ENCODE results near the gene TMEM240. TPM values are rescaled to one million over a fixed set of nuclear protein-coding genes. Genes with fewer than 3 reads are reported as not detected.
A peak's percentile ranks its signal among the peaks of the same experiment; 100 is the strongest.
"Not testable (repeated sequence)": the region's sequence is repeated elsewhere in the genome, so short reads cannot be mapped to it uniquely, and the experiment has no call there.

The TMEM240 gene
- total RNA-seq, 1 donor from 2014 or later = 10.3 TPM

DNA sequence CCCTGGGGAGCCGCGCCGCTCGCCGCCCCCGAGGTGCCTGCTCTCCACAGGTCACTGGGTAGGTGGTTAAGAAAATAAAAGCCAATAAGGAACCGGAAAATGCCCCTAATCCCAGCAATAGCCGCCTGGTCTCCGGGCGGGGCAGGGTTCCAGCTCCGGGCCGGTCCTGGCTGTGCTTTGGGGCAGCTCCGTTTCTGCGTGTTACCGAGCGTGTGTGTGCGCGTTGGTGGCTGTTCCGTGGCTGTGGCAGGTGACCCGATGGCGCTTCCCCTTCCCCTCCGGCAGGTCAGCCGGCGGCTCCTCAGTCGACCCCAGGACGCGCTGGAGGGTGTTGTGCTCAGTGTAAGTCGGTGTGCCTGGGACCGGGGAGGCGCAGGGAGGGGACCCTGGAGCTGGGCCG lies 17.2 kb downstream of the TMEM240 start:
- H3K27me3 Mint-ChIP-seq = not testable (repeated sequence)

DNA sequence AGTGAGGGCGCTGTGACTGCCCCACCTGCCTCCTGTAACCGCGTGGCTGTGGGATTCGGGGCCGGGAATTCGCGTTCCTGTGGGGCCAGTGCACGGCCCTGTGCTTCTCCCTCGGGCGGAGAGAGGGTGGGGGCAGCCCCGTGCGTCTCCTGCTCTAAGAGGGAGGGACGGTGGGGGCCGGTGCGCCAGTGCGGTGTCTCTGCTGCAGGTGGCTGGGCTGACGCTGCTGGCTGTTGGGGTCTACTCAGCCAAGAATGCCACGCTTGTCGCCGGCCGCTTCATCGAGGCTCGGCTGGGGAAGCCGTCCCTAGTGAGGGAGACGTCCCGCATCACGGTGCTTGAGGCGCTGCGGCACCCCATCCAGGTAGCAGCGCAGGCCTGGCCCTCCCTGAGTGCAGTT lies 17.9 kb downstream of the TMEM240 start:
- not testable (repeated sequence) for DNase-seq (ENCODE audit: extremely low spot score, unreplicated experiment); H3K27me3 Mint-ChIP-seq; H3K27ac Mint-ChIP-seq; H3K4me3 Mint-ChIP-seq; H3K4me1 Mint-ChIP-seq (ENCODE audit: unreplicated experiment); H3K9me3 Mint-ChIP-seq; H3K36me3 Mint-ChIP-seq

More for the DNA sequence above, 17.2 kb downstream of the TMEM240 start:
- not testable (repeated sequence) for H3K4me1 Mint-ChIP-seq (ENCODE audit: unreplicated experiment); DNase-seq (ENCODE audit: extremely low spot score, unreplicated experiment); H3K4me3 Mint-ChIP-seq; H3K36me3 Mint-ChIP-seq; H3K27ac Mint-ChIP-seq; H3K9me3 Mint-ChIP-seq

DNA sequence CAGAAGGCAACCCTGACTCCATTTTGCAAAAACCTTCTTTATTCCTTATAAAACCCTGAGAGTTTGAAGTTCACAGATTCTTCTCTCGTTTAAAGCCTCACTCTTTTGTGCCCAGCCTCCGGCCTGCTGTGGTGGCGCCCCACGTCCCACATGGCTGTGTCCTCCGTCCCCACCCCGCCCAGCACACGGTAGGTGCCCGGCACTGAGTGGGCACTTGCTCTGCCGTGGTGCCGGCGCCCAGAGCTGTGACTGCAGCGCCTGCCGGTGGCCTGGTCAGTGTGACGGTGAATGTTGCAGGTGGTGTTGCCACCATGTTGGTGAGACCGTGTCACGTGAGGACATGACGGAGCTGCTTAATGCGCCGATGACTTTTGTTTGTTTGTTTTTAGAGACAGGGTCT lies 19.1 kb downstream of the TMEM240 start:
- H3K36me3 Mint-ChIP-seq = no peaks in the 10 kb centered on the region

DNA sequence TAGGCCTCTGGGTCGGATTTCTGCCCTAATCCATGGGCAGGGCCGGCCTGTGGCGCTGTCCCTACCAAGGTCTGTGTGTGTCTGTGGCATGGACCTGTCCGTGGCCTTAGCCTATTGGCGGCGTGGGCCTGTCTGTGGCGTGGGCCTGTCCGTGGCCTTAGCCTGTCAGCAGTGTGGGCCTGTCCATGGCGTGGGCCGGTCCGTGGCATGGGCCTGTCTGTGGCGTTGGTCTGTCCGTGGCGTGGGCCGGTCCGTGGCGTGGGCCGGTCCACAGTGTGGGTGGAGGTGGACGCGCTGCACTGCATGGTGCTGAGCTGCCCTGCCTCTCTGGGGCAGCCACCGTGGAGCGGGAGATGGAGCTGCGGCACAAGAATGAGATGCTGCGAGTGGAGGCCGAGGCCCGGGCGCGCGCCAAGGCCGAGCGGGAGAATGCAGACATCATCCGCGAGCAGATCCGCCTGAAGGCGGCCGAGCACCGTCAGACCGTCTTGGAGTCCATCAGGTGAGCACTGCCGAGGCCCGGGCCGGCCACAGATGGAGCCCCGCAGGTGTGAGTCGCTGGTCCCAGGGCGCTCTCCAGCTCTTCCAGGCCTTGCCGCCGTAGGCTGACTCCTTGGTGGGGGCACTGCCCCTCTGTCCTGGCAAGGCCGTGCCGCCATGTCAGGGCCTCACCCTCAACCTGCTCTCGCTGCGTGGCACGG lies 20.5 kb downstream of the TMEM240 start:
- not testable (repeated sequence) for H3K27ac Mint-ChIP-seq; H3K27me3 Mint-ChIP-seq; H3K36me3 Mint-ChIP-seq; H3K4me1 Mint-ChIP-seq (ENCODE audit: unreplicated experiment); H3K9me3 Mint-ChIP-seq; DNase-seq (ENCODE audit: extremely low spot score, unreplicated experiment); H3K4me3 Mint-ChIP-seq

More for the DNA sequence above, 19.1 kb downstream of the TMEM240 start:
- H3K27ac Mint-ChIP-seq = no peak overlapping the region
- H3K4me3 Mint-ChIP-seq = no peak overlapping the region
- no peaks in the 10 kb centered on the region for H3K9me3 Mint-ChIP-seq
- H3K27me3 Mint-ChIP-seq = no peaks in the 10 kb centered on the region
- DNase-seq (ENCODE audit: extremely low spot score, unreplicated experiment) = no peak
- no peaks in the 10 kb centered on the region for H3K4me1 Mint-ChIP-seq (ENCODE audit: unreplicated experiment)
- TF ChIP-seq, protein P1, sequence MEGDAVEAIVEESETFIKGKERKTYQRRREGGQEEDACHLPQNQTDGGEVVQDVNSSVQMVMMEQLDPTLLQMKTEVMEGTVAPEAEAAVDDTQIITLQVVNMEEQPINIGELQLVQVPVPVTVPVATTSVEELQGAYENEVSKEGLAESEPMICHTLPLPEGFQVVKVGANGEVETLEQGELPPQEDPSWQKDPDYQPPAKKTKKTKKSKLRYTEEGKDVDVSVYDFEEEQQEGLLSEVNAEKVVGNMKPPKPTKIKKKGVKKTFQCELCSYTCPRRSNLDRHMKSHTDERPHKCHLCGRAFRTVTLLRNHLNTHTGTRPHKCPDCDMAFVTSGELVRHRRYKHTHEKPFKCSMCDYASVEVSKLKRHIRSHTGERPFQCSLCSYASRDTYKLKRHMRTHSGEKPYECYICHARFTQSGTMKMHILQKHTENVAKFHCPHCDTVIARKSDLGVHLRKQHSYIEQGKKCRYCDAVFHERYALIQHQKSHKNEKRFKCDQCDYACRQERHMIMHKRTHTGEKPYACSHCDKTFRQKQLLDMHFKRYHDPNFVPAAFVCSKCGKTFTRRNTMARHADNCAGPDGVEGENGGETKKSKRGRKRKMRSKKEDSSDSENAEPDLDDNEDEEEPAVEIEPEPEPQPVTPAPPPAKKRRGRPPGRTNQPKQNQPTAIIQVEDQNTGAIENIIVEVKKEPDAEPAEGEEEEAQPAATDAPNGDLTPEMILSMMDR (conservative IDR thresholded peaks at IDR 0.05) = no peak

DNA sequence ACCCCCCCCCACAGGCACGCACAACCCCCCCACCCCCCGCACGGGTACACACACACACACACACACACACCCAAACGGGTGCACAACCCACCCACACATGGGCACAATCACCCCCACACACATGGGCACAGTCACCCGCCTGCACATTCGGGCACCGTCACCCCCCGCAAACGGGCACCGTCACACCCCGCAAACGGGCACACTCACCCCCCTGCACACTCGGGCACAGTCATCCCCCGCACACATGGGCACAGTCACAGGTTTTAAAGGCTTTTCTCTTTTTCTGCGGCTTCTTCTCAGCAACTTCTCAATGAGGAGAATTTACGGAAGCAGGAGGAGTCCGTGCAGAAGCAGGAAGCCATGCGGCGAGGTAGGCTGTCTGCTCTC lies 21.8 kb downstream of the TMEM240 start:
- H3K9me3 Mint-ChIP-seq; H3K36me3 Mint-ChIP-seq; H3K4me3 Mint-ChIP-seq; H3K4me1 Mint-ChIP-seq (ENCODE audit: unreplicated experiment); H3K27ac Mint-ChIP-seq; DNase-seq (ENCODE audit: extremely low spot score, unreplicated experiment); H3K27me3 Mint-ChIP-seq: not testable (repeated sequence)

DNA sequence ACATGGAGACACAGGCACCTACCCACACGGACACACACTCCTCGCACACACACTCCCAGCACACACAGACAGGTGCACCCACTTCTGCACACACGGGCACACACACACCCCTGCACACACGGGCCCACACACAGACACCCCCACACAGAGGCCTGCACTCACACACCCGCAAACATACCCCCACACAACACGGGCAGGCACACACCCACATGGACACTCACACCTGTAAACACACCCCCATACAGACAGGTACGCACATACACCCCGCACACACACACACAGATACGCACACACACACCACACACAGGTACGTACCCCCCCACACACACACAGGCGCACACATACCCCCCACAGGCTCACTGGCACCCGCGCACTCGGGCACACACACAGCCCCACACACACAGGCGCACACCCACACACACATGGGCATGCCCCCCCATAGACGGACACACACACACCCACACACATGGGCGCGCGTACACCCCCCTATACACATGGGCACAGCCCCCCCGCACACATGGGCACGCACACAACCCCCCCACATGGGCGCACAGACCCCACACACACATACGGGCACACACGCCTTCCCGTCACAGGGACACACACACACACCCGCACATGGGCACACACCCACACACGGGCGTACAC lies 22.3 kb downstream of the TMEM240 start:
- Mint-ChIP-seq H3K9me3 (no peaks in the 10 kb centered on the region), H3K4me3 (no peak overlapping the region), H3K4me1 (ENCODE audit: unreplicated experiment) (no peaks in the 10 kb centered on the region), H3K36me3 (no peaks in the 10 kb centered on the region), H3K27me3 (no peaks in the 10 kb centered on the region), H3K27ac (no peak overlapping the region)
- TF ChIP-seq, protein P1 (conservative IDR thresholded peaks at IDR 0.05) = no peak
- DNase-seq (ENCODE audit: extremely low spot score, unreplicated experiment) = no peak

DNA sequence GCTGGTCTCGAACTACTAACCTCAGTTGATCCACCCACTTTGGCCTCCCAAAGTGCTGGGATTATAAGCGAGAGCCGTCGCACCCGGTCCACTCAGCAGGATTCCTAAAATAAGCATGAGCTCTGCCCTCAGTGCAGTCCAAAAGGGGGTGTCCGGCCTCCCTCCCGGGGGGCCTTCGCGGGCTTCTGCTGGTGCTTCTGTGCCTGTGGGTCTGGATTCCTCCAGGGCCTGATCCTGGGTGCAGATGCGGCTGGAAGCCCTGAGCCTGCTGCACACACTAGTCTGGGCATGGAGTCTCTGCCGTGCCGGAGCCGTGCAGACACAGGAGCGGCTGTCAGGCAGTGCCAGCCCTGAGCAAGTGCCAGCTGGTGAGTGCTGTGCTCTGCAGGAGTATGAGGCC lies 23.5 kb downstream of the TMEM240 start:
- not testable (repeated sequence) for H3K4me3 Mint-ChIP-seq; H3K36me3 Mint-ChIP-seq; H3K27ac Mint-ChIP-seq; H3K4me1 Mint-ChIP-seq (ENCODE audit: unreplicated experiment); H3K27me3 Mint-ChIP-seq; H3K9me3 Mint-ChIP-seq; DNase-seq (ENCODE audit: extremely low spot score, unreplicated experiment)

DNA sequence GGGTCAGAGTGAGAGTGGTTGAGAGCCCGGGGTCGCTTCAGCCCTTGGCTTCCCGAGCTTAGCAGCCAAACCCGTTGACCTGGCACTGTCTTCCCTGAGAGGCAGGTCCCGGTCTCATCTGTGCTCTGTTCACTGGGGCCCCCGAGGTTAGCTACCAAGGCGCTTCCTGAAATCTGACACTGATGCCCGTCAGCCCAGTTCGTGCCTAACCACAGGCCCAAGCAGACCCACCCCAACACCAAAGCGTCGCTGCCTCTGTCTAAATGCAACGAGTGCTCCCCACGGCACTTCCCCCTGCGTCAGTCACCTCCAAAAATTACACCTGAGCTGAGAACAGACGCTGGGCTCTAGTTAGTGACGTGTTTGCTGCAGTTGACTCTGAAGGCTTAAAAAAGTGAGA lies 26.0 kb downstream of the TMEM240 start:
- not testable (repeated sequence) for H3K9me3 Mint-ChIP-seq; H3K36me3 Mint-ChIP-seq; H3K27ac Mint-ChIP-seq; H3K4me3 Mint-ChIP-seq; H3K4me1 Mint-ChIP-seq (ENCODE audit: unreplicated experiment); H3K27me3 Mint-ChIP-seq; DNase-seq (ENCODE audit: extremely low spot score, unreplicated experiment)

DNA sequence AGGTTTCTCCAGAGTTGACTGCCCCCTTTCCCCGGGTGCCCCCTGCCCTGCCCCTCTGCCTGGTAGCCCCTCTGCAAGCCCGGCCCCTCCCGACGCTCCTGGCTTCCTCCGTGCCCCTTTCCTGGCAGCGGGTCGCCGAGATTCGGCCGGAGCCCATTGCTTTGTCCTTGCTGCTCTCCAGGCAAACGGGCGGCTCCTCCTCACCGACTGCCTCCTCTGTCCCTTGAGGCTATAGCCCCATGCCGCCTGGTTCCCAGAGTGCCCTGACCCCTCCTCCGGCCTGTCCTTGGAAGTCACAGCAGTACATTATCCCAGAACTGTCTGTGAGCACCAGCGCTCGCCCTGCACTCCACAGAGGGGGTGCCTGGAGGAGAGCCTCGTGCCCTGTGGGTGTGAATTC lies 26.7 kb downstream of the TMEM240 start:
- H3K27ac Mint-ChIP-seq; H3K4me1 Mint-ChIP-seq (ENCODE audit: unreplicated experiment): not testable (repeated sequence)
- peak overlapping the region; percentile 72 for H3K4me3 Mint-ChIP-seq

DNA sequence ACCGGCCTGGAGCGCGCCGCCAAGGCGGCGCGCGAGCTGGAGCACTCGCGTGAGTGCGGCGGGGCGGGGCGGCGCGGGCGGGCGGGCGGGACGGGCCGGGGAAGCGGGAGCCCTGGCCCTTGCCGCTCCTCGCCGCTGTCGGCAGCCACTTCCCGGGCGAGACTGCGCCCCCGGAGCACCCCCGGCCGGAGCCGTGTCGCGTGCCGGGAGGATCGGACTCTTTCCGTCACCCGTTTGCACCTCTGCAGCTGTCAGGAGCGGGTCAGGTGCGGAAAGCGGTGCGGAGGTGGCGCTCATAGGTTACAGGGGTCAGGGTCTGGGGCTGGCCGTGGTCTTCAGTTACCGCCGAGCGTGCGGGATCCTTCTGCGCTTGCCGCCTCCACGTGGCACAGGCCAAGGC lies 28.0 kb downstream of the TMEM240 start:
- not testable (repeated sequence) for H3K9me3 Mint-ChIP-seq; H3K36me3 Mint-ChIP-seq; H3K4me1 Mint-ChIP-seq (ENCODE audit: unreplicated experiment); DNase-seq (ENCODE audit: extremely low spot score, unreplicated experiment); H3K27me3 Mint-ChIP-seq; H3K27ac Mint-ChIP-seq
- H3K4me3 Mint-ChIP-seq = peak overlapping the region; percentile 79

More for the DNA sequence above, 26.7 kb downstream of the TMEM240 start:
- not testable (repeated sequence) for H3K36me3 Mint-ChIP-seq; H3K9me3 Mint-ChIP-seq; H3K27me3 Mint-ChIP-seq; DNase-seq (ENCODE audit: extremely low spot score, unreplicated experiment)
